AG09309 (cell line): ENCODE results near the gene FAM151A.

Source experiments
- DNase-seq: peaks from one replicate; pipeline ENCODE4 v3.0.0-alpha.2; 2010; ENCODE audit warnings: low read depth
- H3K4me3 ChIP-seq: 2 replicates; pipeline ENCODE4 v1.5.1; 2011; ENCODE audit warnings: mild to moderate bottlenecking, low read depth, low read length, moderate library complexity; ENCODE audit not compliant: control insufficient read depth
- TF ChIP-seq, protein P1 (sequence below): IDR thresholded peaks from 2 replicates; pipeline ENCODE4 v1.5.1; 2011; ENCODE audit warnings: mild to moderate bottlenecking, low read depth, low read length, inconsistent platforms; ENCODE audit not compliant: insufficient read depth, control insufficient read depth; ENCODE audit errors: missing control alignments

The FAM151A gene

DNA sequence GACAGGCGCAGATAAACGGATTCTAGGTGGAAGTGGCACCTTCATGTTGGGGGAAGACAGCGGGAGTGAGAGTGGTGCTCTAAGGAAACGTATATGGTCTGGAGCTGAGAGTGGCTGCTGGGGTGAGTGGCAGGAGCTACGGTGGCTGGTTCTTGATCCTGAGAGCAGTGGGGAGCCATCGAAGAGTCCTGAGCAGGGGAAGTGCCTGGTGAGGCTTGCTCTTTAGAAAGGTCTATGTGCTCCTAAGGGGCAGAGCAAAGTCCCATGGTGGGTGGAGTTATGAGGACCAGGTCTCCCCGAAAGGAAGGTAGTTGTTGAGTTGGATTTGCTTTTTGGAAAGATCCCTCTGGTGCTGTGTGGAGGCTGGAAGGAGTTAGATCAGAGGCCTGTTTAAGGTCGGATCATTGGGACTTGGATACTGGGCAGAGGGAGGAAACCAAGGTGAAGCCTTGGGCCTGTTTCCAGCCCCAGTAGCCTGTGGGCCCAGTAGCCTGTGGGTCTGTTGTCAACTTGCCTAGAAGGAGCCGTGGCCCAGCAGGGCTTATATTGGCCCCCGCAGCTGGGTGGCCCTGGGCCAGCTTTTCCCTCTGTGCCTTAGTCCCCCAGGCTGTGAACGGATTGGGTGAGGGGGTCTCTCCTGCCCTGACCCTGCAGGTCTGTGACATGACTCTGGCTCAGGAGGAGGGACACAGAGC, 42.3 kb downstream of the FAM151A start:
- TF ChIP-seq, protein P1, sequence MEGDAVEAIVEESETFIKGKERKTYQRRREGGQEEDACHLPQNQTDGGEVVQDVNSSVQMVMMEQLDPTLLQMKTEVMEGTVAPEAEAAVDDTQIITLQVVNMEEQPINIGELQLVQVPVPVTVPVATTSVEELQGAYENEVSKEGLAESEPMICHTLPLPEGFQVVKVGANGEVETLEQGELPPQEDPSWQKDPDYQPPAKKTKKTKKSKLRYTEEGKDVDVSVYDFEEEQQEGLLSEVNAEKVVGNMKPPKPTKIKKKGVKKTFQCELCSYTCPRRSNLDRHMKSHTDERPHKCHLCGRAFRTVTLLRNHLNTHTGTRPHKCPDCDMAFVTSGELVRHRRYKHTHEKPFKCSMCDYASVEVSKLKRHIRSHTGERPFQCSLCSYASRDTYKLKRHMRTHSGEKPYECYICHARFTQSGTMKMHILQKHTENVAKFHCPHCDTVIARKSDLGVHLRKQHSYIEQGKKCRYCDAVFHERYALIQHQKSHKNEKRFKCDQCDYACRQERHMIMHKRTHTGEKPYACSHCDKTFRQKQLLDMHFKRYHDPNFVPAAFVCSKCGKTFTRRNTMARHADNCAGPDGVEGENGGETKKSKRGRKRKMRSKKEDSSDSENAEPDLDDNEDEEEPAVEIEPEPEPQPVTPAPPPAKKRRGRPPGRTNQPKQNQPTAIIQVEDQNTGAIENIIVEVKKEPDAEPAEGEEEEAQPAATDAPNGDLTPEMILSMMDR = no peak
- H3K4me3 ChIP-seq = no peak overlapping the region
- no peak for DNase-seq

DNA sequence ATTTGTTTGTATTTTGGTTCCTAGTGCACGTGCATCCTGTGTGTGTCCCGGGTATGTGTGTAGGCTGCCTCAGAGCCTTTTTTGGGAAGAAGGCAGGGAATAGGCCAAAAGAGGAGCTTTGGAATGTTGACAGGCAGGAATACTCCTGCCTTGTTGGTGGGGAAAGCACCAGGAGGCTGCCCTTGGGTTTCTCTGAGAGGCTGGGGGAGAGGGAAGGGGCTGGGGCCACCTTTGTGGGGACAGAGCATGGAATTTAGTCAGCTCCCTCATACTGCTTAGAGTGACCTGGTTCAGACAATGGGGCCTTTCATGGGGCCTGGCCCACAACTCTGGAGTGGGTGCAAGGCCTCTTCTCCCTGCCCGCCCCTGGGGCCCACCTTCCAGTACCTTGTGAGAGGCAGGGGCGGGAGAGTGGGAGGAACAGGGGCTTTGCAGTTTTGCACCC, 44.0 kb downstream of the FAM151A start:
- no peak overlapping the region for H3K4me3 ChIP-seq
- no peak for DNase-seq
- TF ChIP-seq, protein P1 = no peak

DNA sequence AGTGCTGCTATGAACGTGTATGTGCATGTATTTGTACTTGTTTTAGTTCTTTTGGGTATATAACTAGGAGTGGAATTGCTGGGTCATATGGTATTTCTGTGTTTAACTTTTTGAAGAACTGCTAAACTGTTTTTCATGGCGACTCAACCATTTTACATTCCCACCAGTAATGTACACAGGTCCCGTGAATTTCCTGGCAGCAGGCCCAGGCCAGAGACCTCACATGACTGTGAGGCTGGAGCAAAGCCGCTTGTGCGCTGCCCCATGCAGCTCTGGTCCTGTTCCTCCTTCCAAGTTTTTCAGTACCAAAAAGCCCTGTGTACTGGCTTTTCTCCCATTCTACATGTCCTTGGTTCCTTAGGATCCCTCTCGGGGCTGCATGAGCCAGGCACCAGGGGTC, 45.7 kb downstream of the FAM151A start:
- H3K4me3 ChIP-seq = no peak overlapping the region
- DNase-seq = no peak
- TF ChIP-seq, protein P1 = no peak

DNA sequence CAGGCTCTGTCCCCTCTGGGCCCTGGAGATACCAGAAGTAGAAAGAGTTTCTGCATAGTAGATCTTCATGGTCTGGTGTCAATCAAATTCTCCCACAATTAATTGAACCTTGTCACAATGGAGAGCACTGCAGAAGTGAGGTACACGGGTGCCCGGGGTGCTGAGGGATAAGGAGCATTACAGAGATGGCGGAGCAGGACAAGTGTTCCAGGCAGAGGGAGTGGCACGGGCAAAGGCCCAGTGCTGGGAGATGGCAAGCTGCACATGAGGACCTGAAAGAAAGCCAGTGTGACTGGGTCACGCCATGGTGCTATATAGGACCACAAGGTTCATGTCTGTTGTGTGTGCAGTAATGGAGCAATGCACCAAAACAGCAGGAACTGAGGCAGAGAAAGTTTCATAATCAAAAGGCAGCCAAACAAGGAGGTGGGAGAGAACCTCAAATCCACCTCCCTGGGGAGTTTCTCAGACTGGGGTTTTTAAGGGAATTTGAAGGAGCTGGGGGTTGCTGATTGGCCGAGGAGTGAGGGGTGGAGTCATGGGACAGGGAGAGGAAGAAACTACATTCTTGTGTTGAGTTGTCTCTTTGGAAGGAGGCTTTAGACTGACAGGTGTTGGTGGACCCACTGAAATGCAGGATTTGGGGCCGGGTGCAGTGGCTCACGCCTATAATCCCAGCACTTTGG, 47.6 kb downstream of the FAM151A start:
- no peak for DNase-seq
- TF ChIP-seq, protein P1 = no peak
- no peak overlapping the region for H3K4me3 ChIP-seq

DNA sequence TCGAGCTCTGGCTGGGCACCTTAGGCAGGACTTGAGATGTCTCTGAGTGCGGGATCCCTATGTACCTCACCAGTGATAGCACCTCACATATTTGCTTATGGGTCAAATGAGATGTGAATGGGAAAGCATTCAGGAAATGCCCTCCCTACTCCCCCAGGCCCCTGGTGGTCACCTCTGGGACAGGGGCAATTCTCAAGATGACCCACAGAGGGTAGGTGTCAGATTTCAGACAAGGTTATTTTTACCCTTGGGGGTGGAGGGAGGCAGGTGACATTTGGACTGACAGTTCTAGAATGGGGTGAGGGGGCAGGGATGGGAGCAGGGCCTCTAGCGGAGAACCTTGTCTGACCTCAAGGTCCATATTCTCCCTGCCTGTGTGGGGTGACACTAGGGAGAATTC, 48.2 kb downstream of the FAM151A start:
- H3K4me3 ChIP-seq = no peak overlapping the region
- DNase-seq = no peak
- TF ChIP-seq, protein P1 = no peak

DNA sequence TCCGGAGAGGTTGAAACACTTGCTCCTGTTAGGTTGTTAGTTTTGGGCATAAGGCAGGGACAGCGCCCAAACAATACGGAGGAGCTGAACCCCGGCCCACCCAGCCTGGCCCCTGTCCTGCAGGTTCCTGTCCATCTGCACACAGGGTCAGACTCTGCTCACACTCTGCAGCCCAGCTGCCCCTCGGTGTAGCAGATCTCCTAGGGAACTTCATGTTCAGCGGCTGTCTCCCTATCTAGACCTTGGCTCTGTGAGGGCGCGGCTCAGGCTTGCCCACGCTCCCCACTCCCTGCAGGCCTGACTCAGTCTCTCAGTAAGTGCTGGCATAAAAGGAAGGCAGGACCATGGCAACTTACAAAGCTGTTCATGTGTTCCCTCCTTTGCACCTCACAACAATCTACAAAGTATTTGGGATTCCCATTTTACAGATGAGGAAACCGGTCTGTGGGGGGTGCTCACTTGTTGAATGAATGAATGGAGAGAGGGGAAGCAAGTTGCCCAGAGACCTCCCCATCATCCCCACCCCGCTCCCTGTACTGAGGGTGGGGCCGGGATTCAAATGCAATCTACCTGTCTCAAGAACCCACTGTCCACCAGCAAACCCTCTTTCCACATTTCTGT, 49.1 kb downstream of the FAM151A start:
- TF ChIP-seq, protein P1 = no peak
- H3K4me3 ChIP-seq = no peak overlapping the region
- DNase-seq = no peak
